Measurements from ENCODE around the gene SAMD13. TPM values are rescaled to one million over a fixed set of nuclear protein-coding genes. Genes with fewer than 3 reads are reported as not detected.

SAMD13 gene
- total and polyA plus RNA-seq, 10 of the 15 experiments (the other 5 are each of a cell fraction or from before 2014, with no cell fraction given) = 0.81 to 1.9 (median 1.2) TPM; not detected in 1

DNA sequence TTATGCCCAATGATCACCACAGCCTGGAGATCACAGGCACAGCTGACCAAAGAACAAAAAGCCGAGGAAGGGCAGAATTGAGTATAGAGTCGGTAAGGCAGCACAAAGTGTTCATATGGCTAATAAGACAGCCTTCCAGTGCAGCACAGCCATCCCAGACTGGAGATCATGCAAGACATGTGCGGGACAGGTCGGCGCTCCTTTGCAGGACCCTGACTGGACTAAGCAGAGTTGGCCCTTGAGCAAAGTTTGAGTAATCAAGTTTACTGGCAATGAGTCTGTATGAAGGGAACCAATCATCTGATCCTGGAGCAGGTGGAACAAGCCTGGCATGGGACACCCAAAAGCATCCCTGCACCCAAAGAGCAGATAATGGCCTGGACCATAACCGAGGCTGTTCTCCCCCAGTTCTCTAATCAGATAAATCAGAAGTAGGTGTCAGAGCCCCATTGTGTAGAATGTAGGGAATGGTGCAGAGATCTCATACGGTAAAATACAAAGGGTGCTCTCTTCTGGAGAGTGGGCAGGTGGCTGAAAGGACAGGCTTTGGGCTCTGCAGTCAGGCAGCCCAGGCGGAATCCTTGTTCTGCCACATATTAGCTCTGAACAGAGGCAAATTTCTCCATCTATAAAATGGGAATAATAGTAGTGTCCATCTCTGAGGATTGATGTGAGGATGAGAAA lies 86.1 kb downstream of the SAMD13 start (continued):
- TF ChIP-seq, protein P1, sequence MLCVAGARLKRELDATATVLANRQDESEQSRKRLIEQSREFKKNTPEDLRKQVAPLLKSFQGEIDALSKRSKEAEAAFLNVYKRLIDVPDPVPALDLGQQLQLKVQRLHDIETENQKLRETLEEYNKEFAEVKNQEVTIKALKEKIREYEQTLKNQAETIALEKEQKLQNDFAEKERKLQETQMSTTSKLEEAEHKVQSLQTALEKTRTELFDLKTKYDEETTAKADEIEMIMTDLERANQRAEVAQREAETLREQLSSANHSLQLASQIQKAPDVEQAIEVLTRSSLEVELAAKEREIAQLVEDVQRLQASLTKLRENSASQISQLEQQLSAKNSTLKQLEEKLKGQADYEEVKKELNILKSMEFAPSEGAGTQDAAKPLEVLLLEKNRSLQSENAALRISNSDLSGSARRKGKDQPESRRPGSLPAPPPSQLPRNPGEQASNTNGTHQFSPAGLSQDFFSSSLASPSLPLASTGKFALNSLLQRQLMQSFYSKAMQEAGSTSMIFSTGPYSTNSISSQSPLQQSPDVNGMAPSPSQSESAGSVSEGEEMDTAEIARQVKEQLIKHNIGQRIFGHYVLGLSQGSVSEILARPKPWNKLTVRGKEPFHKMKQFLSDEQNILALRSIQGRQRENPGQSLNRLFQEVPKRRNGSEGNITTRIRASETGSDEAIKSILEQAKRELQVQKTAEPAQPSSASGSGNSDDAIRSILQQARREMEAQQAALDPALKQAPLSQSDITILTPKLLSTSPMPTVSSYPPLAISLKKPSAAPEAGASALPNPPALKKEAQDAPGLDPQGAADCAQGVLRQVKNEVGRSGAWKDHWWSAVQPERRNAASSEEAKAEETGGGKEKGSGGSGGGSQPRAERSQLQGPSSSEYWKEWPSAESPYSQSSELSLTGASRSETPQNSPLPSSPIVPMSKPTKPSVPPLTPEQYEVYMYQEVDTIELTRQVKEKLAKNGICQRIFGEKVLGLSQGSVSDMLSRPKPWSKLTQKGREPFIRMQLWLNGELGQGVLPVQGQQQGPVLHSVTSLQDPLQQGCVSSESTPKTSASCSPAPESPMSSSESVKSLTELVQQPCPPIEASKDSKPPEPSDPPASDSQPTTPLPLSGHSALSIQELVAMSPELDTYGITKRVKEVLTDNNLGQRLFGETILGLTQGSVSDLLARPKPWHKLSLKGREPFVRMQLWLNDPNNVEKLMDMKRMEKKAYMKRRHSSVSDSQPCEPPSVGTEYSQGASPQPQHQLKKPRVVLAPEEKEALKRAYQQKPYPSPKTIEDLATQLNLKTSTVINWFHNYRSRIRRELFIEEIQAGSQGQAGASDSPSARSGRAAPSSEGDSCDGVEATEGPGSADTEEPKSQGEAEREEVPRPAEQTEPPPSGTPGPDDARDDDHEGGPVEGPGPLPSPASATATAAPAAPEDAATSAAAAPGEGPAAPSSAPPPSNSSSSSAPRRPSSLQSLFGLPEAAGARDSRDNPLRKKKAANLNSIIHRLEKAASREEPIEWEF (IDR thresholded peaks at IDR 0.05; ENCODE audit: insufficient replicate concordance, low read depth, low read length) = no peak
- TF ChIP-seq SUZ12 (IDR thresholded peaks at IDR 0.05; ENCODE audit: unreplicated experiment) (no peak), IKZF1 (conservative IDR thresholded peaks at IDR 0.05) (no peak)

DNA sequence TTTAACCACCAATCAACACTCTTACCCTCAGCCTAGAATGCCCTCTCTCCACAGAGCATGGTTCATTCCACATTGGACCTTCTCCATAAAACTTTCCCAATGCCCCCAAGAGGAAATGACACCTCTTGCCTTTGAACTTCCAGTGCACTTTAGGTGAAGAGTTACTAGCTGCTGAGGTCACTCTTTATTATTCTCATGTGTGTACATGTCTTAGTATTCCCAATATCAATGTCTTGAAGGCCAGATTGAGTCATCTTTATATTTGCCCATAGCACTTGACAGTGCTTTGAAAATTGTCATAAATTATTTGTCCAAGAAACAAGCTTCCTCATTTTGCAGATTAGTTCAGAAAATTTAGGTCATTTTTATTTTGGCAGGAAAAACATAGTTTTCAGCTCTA lies 88.7 kb downstream of the SAMD13 start:
- Histone ChIP-seq H3K4me3 (no peak overlapping the region), H3K36me3 (ENCODE audit: control insufficient read depth in 2 of 2, insufficient read depth in 2 of 2, low read length in 1 of 2) (no peaks in the 10 kb centered on the region), H3K9ac (ENCODE audit: control insufficient read depth, insufficient read depth, low read length) (no peak overlapping the region), H3K79me2 (ENCODE audit: control insufficient read depth, insufficient read depth, low read length) (no peaks in the 10 kb centered on the region), H3K9me3 (replicated peaks; ENCODE audit: control insufficient read depth, insufficient read depth, low read length) (no peaks in the 10 kb centered on the region), H2AFZ (ENCODE audit: control insufficient read depth, low read depth, low read length) (no peak overlapping the region), H3K27me3 (replicated peaks in 1 of 2; ENCODE audit: control insufficient read depth in 2 of 2, insufficient read depth in 2 of 2, low read length in 1 of 2) (no peaks in the 10 kb centered on the region), H3K27ac (ENCODE audit: control insufficient read depth, insufficient read depth) (no peak overlapping the region), H3K4me2 (ENCODE audit: control insufficient read depth, insufficient read depth) (no peak overlapping the region), H4K20me1 (ENCODE audit: control insufficient read depth, insufficient read depth) (no peaks in the 10 kb centered on the region), H3K4me1 (ENCODE audit: control insufficient read depth, insufficient read depth, low read length) (peaks cover 10% of the 10 kb centered on the region)
- ChIA-PET POLR2A (interaction anchor here (2.2 kb wide), 1 partner anchor 9 kb away, joined by 4 read pairs; no protein-coding TSS in a partner anchor), SMC1A (ENCODE audit: uncharacterized antibody, unreplicated experiment) (interaction anchor here (1.2 to 3.2 kb wide), 8 partner anchors 9 to 82 kb away, joined by 3 to 14 read pairs (median 5); no protein-coding TSS in a partner anchor), CTCF (interaction anchor here (0.6 to 1.8 kb wide), 11 partner anchors 9 to 754 kb away, joined by 3 to 12 read pairs (median 3); no protein-coding TSS in a partner anchor), RAD21 (ENCODE audit: unreplicated experiment) (interaction anchor here (0.9 kb wide), 1 partner anchor 167 kb away, joined by 3 read pairs; no protein-coding TSS in a partner anchor)
- intact Hi-C loops (cut with micrococcal nuclease; ENCODE audit: unreplicated experiment) = no loop called here
- no peak for DNase-seq (ENCODE audit: low read depth, low spot score)
- no peak for FAIRE-seq
- BruUV-seq (replicated peaks) = no TSS peak
- TF ChIP-seq SUZ12 (IDR thresholded peaks at IDR 0.05; ENCODE audit: unreplicated experiment) = no peak
- no peak for TF ChIP-seq RUNX3 (IDR thresholded peaks at IDR 0.05; ENCODE audit: low read length)
- no peak for TF ChIP-seq IRF5 (IDR thresholded peaks at IDR 0.05; ENCODE audit: borderline replicate concordance)
- TF ChIP-seq YBX1 (IDR thresholded peaks at IDR 0.05) = no peak
- TF ChIP-seq ZSCAN29 (IDR thresholded peaks at IDR 0.05) = no peak
- TF ChIP-seq SMAD1 (IDR thresholded peaks at IDR 0.05; ENCODE audit: low read depth, partially characterized antibody) = no peak
- no peak for TF ChIP-seq JUNB (IDR thresholded peaks at IDR 0.05)
- no peak for TF ChIP-seq ASH2L (IDR thresholded peaks at IDR 0.05; ENCODE audit: borderline replicate concordance, low read depth)
- TF ChIP-seq CBFB (IDR thresholded peaks at IDR 0.05; ENCODE audit: low read depth) = no peak
- no peak for TF ChIP-seq SREBF1 (IDR thresholded peaks at IDR 0.05; ENCODE audit: low read length)
- no peak for TF ChIP-seq TCF12 (IDR thresholded peaks at IDR 0.05; ENCODE audit: low read depth, low read length)
- in situ Hi-C loops (cut with MboI) = no loop called here
- ATAC-seq = no peak

All from GM12878 (cell line).